ENCODE data around the gene MYRF. TPM values are rescaled to one million over a fixed set of nuclear protein-coding genes. Genes with fewer than 3 reads are reported as not detected.

The MYRF gene
- total and polyA plus RNA-seq, 8 donors, result 6.4 to 527 (median 59.7) TPM

GRCh38 chr11:61830237-61831105 is 78.0 kb downstream of the MYRF start:
- no peak for DNase-seq
- intact Hi-C loops (cut with DNase I; ENCODE audit: low total_unique reads), result no loop called here
- TF ChIP-seq, protein P1, sequence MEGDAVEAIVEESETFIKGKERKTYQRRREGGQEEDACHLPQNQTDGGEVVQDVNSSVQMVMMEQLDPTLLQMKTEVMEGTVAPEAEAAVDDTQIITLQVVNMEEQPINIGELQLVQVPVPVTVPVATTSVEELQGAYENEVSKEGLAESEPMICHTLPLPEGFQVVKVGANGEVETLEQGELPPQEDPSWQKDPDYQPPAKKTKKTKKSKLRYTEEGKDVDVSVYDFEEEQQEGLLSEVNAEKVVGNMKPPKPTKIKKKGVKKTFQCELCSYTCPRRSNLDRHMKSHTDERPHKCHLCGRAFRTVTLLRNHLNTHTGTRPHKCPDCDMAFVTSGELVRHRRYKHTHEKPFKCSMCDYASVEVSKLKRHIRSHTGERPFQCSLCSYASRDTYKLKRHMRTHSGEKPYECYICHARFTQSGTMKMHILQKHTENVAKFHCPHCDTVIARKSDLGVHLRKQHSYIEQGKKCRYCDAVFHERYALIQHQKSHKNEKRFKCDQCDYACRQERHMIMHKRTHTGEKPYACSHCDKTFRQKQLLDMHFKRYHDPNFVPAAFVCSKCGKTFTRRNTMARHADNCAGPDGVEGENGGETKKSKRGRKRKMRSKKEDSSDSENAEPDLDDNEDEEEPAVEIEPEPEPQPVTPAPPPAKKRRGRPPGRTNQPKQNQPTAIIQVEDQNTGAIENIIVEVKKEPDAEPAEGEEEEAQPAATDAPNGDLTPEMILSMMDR (IDR thresholded peaks at IDR 0.05), result no peak
- TF ChIP-seq POLR2AphosphoS5 (IDR thresholded peaks at IDR 0.05), result peak in 1 of 3 donors; percentile 34
- Histone ChIP-seq H3K4me3 (peak overlapping the region in 1 of 4 donors; percentile 70), H3K4me1 (peaks cover 21 to 83% (median 33%) of the 10 kb centered on the region in 4 donors), H3K27me3 (peaks cover 0 to 28% (median 5%) of the 10 kb centered on the region in 3 donors), H3K27ac (peak overlapping the region in 4 of 5 donors; percentile 50 to 85 (median 76)), H3K36me3 (no peaks in the 10 kb centered on the region), H3K9me3 (no peaks in the 10 kb centered on the region)
- 45 to 59% (median 48%) methylated on average over 8 of the region's 8 CpGs for WGBS, 5 donors

DNA sequence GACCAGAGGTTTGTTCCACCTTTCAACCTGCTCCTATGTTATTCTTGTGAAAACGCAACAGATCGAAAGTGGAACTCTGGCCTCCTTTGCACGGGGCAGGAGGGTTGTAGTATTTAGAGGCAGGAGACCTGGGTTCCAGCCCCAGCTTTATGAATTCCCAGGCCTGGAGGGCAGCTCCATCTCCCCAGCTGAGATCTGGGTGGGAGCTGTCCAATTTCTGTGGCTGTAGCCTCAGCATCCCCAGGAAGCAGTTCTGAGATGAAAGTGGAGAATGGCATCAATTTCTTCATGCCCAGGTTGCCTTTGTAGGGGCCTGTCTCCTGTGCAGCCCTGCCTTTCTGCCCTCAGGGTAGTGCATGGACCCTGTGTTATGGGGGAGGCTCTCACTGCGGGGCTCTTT is 79.8 kb downstream of the MYRF start:
- H3K36me3 ChIP-seq, result no peaks in the 10 kb centered on the region
- H3K27ac ChIP-seq, result peak overlapping the region in 2 of 5 donors; percentile 82 to 85
- peaks cover 21 to 83% (median 30%) of the 10 kb centered on the region in 4 donors for H3K4me1 ChIP-seq
- H3K27me3 ChIP-seq, result peaks cover 0 to 22% (median 5%) of the 10 kb centered on the region in 3 donors
- 81 to 96% (median 92%) methylated on average over 3 to 4 of the region's 4 CpGs for WGBS, 5 donors
- intact Hi-C loops (cut with DNase I; ENCODE audit: low total_unique reads), result no loop called here
- TF ChIP-seq EP300 (IDR thresholded peaks at IDR 0.05), result no peak
- TF ChIP-seq POLR2AphosphoS5 (IDR thresholded peaks at IDR 0.05), result no peak
- TF ChIP-seq, protein P1 (IDR thresholded peaks at IDR 0.05), result no peak
- TF ChIP-seq POLR2A (IDR thresholded peaks at IDR 0.05), result no peak
- DNase-seq, result no peak
- no peaks in the 10 kb centered on the region for H3K9me3 ChIP-seq
- no peak overlapping the region for H3K4me3 ChIP-seq

DNA sequence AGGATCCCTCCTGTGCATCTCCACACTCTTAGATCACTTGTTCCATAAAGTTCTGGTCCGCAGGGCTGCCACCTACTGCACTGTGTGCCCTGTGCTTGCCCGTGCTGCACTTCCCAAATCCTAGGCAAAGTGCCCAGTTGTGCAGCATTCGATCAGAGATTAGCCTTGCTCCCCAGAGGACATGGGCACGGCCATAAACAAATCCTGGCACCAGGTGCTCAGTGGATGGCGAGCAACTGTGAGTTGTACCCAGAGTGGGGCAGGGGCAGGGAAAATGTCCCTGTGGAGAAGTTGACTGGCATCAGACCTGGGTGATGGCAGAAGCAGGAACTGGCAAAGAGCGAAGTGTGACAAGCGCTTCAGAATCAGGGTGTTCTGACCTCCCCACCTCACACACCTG is 80.3 kb downstream of the MYRF start:
- H3K27ac ChIP-seq, result no peak overlapping the region

DNA sequence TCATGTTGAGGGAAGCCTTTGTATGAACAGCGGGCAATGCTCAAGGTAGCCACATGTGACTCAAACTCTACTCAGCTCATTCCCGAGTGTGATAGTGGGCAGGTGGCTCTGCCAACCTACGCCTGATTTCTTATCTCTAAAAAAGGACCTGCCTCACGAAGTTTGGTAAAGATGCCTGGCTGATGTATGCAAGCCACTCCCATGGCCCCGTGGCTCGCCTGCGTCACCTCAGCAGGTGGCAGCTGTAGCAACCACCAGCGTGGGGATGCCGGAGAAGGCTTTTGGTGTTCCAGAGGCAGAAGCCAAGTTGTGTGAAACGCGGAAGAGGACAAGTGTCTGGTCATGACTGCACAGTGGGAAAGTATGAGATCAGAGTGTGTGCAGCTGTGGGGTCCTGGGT is 81.0 kb downstream of the MYRF start:
- Histone ChIP-seq H3K4me3 (no peak overlapping the region), H3K4me1 (peaks cover 11 to 76% (median 18%) of the 10 kb centered on the region in 4 donors), H3K9me3 (no peaks in the 10 kb centered on the region), H3K27me3 (peaks cover 0 to 10% (median 4%) of the 10 kb centered on the region in 3 donors), H3K27ac (peak overlapping the region in 2 of 5 donors; percentile 67 to 76), H3K36me3 (peaks cover 0 to 10% (median 0%) of the 10 kb centered on the region in 4 donors)
- no peak for DNase-seq
- intact Hi-C loops (cut with DNase I; ENCODE audit: low total_unique reads), result no loop called here
- TF ChIP-seq POLR2A (IDR thresholded peaks at IDR 0.05) (no peak), EP300 (IDR thresholded peaks at IDR 0.05) (no peak), POLR2AphosphoS5 (IDR thresholded peaks at IDR 0.05) (no peak)
- TF ChIP-seq, protein P1 (IDR thresholded peaks at IDR 0.05), result no peak
- 55 to 75% (median 64%) methylated on average over 11 of the region's 11 CpGs for WGBS, 5 donors

More for the DNA sequence above, 80.3 kb downstream of the MYRF start:
- peaks cover 0 to 17% (median 5%) of the 10 kb centered on the region in 3 donors for H3K27me3 ChIP-seq
- peaks cover 0 to 4% (median 0%) of the 10 kb centered on the region in 4 donors for H3K36me3 ChIP-seq
- H3K4me3 ChIP-seq, result no peak overlapping the region
- no peaks in the 10 kb centered on the region for H3K9me3 ChIP-seq
- intact Hi-C loops (cut with DNase I; ENCODE audit: low total_unique reads), result no loop called here
- WGBS, 5 donors, result 41 to 54% (median 51%) methylated on average over 7 of the region's 7 CpGs
- peaks cover 18 to 81% (median 25%) of the 10 kb centered on the region in 4 donors for H3K4me1 ChIP-seq
- TF ChIP-seq, protein P1 (IDR thresholded peaks at IDR 0.05), result no peak
- TF ChIP-seq POLR2A (IDR thresholded peaks at IDR 0.05), result no peak
- no peak for TF ChIP-seq EP300 (IDR thresholded peaks at IDR 0.05)
- no peak for TF ChIP-seq POLR2AphosphoS5 (IDR thresholded peaks at IDR 0.05)
- peak in 1 of 2 donors; percentile 62 for DNase-seq

Data from stomach (tissue), 9 donors.